Stimulated activated CD8-positive, alpha-beta memory T cell treated with anti-CD3 and anti-CD28 coated beads, Interleukin-4, amount 100 ng/mL, for 48 hours (primary cell): ENCODE measurements around the gene NMUR1.
"Not testable (repeated sequence)": the region's sequence is repeated elsewhere in the genome, so short reads cannot be mapped to it uniquely, and the experiment has no call there.

Source experiments
- DNase-seq: peaks from one replicate; pipeline ENCODE4 v3.0.0-alpha.2; 2020

NMUR1 gene

GRCh38 chr2:231530099-231531011 lies at the start of gene NMUR1:
Gene NMUR1 (minus strand): TSS chr2:231530445. CDS start chr2:231530361, 84 bp downstream.
- DNase-seq, result peak; percentile 83

GRCh38 chr2:231579560-231579959 lies 49.3 kb upstream of the NMUR1 start:
- no peak for DNase-seq

- not testable (repeated sequence) for DNase-seq
These were observed 48.4 kb upstream of the NMUR1 start for GRCh38 chr2:231578655-231579054.

GRCh38 chr2:231576465-231576864 lies 46.2 kb upstream of the NMUR1 start:
- no peak for DNase-seq

GRCh38 chr2:231575612-231576256 lies 45.5 kb upstream of the NMUR1 start:
- no peak for DNase-seq

GRCh38 chr2:231573698-231574421 lies 43.6 kb upstream of the NMUR1 start:
- no peak for DNase-seq

DNA sequence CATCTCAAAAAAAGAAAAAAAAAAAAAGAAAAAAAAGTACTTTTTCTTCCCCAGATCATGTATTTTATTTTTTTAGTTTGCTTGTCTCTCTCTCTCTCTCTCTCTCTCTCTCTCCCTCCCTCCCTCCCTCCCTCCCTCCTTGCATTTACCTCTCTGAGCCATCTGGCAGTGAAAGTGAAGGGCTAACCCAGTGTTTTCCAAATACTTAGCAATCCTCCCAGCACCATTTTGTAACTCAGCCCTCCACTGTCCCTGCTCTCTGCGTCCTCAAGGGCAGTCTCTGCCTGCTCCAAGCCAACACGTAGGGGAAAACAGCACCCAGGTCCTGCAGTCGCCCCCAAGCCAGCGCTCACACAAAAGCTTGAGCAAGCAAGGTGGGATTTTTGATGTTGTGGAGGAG lies 42.9 kb upstream of the NMUR1 start:
- no peak for DNase-seq

DNA sequence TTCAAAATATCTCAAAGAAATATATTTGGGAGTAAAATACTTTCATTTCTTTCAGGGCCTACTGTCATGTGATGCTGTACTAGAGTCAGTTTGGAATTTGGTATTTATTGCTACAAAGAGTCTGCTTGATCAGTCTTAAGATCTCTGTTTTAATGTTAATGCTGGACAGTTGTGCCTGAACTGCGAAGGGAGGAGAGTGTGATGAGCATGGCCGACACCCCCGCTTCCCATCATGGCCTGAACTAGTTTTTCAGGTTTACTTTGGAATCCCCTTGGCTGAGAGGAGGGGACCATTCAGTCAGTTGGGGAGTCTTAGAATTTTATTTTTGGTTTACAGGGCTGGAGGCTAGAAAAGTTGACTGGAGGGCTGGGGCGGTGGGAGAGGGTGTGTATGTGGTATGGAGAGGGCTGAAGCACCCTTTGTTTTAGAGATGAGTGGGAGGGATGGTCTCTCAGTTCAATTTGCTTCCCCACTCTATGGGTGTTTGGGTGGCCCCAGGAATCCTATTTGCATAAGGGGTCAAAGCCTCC lies 41.5 kb upstream of the NMUR1 start:
- DNase-seq, result no peak

GRCh38 chr2:231570915-231571314 lies 40.7 kb upstream of the NMUR1 start:
- DNase-seq, result not testable (repeated sequence)

- DNase-seq, result no peak
These were observed 38.7 kb upstream of the NMUR1 start for GRCh38 chr2:231568785-231569435.

DNA sequence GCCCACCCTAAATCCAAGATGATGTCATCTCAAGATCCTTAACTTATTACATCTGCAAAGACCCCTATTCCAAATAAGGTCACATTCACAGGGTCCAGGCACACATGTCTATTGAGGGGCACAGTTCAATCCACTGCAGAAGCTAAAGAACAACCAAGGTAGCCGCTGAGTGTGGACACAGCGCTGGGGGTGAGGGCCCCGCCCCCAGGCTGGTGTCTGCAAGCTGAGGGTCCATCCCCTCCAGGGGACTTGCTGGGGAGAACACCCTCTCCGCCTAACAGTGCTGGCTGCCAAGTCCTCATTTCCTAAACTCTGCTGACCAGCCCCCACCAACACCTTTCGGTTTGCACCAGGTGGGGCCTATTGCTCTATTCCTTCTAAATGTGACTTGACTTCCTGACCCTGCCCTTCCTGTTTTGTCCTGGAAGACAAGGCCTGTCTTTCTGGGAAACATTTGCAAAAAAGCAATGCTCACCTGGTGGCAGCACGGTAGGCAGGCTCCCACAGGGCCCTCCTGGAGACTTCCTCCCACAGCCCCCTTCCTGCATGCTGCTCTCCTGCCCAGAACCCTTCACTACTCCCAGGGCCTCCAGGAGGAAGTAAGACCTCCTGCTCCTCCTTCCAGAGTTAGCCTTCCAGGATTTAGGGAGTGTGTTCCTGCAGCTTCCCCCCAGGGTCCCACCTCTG lies 38.0 kb upstream of the NMUR1 start:
- no peak for DNase-seq

- DNase-seq, result no peak
These were observed 36.9 kb upstream of the NMUR1 start for GRCh38 chr2:231567159-231567558.

- DNase-seq, result no peak
These were observed 35.8 kb upstream of the NMUR1 start for GRCh38 chr2:231565887-231566594.

GRCh38 chr2:231563378-231563961 lies 33.2 kb upstream of the NMUR1 start:
- DNase-seq, result peak; percentile 64

- DNase-seq, result peak; percentile 60
These were observed 27.4 kb upstream of the NMUR1 start for GRCh38 chr2:231557571-231558217.

GRCh38 chr2:231556981-231557380 lies 26.7 kb upstream of the NMUR1 start:
- DNase-seq, result no peak

GRCh38 chr2:231556496-231556895 lies 26.3 kb upstream of the NMUR1 start:
- DNase-seq, result not testable (repeated sequence)

DNA sequence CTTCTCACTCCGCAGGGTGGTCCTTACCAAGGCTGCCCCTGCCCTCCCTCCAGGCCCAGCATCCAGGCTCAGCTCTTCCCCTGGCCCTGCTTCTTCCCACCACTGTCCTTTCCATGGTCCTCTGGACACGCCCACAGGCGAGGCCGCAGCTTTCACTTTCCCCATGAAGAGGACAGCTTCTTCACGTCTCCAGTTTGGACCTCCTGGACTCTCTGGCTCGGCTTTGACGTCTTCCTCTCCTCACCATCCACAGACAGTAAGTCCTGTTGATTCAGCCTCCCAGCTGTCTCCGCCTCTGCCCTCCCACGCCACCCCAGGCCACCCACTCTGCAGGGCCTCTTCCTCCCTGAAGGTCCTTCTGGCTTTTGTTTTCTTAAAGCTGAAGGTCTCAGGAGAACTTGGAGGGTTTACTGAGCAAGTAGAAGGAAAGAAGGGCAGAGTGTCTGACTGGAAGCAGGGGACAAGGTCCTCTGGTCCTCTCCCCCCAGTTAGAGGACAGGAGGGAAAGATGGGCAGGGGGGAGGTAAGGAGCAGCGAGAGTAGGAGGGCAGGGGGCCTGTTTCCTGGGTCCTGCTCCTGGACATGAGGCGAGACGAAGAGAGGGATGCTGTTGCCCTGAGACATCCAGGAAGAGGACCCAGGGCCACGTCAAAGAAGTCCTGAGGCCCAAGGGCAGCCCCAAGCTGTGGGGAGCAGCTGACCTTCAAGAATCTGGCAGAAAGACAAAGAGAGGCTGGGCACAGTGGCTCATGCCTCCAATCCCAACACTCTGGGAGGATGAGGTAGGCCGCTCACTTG lies 24.7 kb upstream of the NMUR1 start:
- no peak for DNase-seq

- no peak for DNase-seq
These were observed 24.1 kb upstream of the NMUR1 start for GRCh38 chr2:231554327-231554726.

- DNase-seq, result no peak
These were observed 22.5 kb upstream of the NMUR1 start for GRCh38 chr2:231552752-231553151.
